ENCODE results near the gene KCNB1.

DNA sequence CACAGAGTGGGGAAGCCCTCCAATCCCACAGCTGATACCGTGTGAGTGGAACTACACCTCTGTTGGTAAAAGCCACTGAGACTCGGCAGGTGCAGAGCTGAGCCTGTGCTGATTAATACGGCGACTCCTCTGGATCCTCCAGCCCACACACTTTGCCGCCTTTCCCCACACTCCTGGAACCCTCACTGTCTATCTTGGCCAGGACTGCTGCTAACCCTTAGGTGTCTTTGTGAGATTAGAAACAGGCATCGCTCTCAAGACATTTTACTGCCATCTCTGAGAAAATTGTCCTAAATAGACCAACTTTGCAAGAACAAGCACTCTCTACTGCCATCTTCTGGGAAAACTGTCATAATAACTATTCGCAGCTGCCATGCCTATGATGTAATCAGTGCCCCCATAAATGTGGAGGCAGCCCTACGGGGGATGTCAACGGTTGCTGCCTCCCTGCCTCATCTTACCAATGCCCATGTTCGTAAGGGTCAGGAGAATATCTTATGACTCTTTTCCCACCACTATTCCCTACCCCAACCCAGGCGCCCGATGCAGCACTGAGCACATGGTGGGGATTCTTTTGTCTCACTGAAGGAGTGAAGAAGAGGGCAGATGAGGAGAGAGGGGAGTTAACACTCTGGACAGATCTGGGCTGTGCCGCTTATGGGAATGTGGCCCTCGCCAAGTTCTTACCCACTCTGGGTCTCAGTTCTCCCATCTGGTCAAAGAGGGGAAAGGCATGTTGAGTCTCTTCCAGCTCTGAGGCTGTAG is 26.1 kb upstream of the KCNB1 start:
- TF ChIP-seq, protein P1, sequence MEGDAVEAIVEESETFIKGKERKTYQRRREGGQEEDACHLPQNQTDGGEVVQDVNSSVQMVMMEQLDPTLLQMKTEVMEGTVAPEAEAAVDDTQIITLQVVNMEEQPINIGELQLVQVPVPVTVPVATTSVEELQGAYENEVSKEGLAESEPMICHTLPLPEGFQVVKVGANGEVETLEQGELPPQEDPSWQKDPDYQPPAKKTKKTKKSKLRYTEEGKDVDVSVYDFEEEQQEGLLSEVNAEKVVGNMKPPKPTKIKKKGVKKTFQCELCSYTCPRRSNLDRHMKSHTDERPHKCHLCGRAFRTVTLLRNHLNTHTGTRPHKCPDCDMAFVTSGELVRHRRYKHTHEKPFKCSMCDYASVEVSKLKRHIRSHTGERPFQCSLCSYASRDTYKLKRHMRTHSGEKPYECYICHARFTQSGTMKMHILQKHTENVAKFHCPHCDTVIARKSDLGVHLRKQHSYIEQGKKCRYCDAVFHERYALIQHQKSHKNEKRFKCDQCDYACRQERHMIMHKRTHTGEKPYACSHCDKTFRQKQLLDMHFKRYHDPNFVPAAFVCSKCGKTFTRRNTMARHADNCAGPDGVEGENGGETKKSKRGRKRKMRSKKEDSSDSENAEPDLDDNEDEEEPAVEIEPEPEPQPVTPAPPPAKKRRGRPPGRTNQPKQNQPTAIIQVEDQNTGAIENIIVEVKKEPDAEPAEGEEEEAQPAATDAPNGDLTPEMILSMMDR (IDR thresholded peaks at IDR 0.05; ENCODE audit: low read depth, low read length, missing input control): peak; percentile 54
- TF ChIP-seq ZBTB33 (IDR thresholded peaks at IDR 0.05) (no peak), REST (IDR thresholded peaks at IDR 0.05) (no peak), MAX (IDR thresholded peaks at IDR 0.05) (no peak), RAD21 (IDR thresholded peaks at IDR 0.05) (peak; percentile 87 to 88), YY1 (IDR thresholded peaks at IDR 0.05) (no peak), SP1 (IDR thresholded peaks at IDR 0.05) (no peak), JUND (IDR thresholded peaks at IDR 0.05) (no peak), TAF1 (conservative IDR thresholded peaks at IDR 0.05) (no peak), GABPA (IDR thresholded peaks at IDR 0.05 in 1 of 2, conservative IDR thresholded peaks at IDR 0.05 in 1 of 2) (no peak), EGR1 (IDR thresholded peaks at IDR 0.05; ENCODE audit: low read depth in 2 of 2) (no peak), FOXA1 (IDR thresholded peaks at IDR 0.05) (no peak)
- TF ChIP-seq, protein P2, sequence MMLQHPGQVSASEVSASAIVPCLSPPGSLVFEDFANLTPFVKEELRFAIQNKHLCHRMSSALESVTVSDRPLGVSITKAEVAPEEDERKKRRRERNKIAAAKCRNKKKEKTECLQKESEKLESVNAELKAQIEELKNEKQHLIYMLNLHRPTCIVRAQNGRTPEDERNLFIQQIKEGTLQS (IDR thresholded peaks at IDR 0.05): no peak
